Transverse colon (tissue), 4 donors: Measurements from ENCODE around the gene SCARF1. TPM values are rescaled to one million over a fixed set of nuclear protein-coding genes. Genes with fewer than 3 reads are reported as not detected.

Experiments
- DNase-seq: peaks from one replicate; pipeline ENCODE4 v3.0.0-alpha.2; 2019
- H3K27ac ChIP-seq, 4 donors: fragments of 200-600 bp; sonication (generic); 2 replicates each; pipeline ENCODE4 v1.5.1; 2016 to 2018; ENCODE audit warnings: inconsistent platforms in 4 of 4
- H3K27me3 ChIP-seq: fragments of 200-600 bp; sonication (generic); 2 replicates; pipeline ENCODE4 v1.5.1; 2017; ENCODE audit warnings: inconsistent platforms
- H3K36me3 ChIP-seq, 4 donors: fragments of 200-600 bp; sonication (generic); 2 replicates each; pipeline ENCODE4 v1.5.1; 2017 to 2019; ENCODE audit warnings: inconsistent platforms in 4 of 4
- H3K4me1 ChIP-seq, 4 donors: fragments of 200-600 bp; sonication (generic); 2 replicates each; pipeline ENCODE4 v1.5.1; 2017 to 2020; ENCODE audit warnings: inconsistent platforms in 4 of 4
- H3K4me3 ChIP-seq, 4 donors: fragments of 200-600 bp; sonication (generic); 1 replicate in 1 of 4; 2 replicates in 3 of 4; pipeline versions ENCODE4 v1.5.1 to v1.6.1; 2017 to 2019; ENCODE audit warnings: inconsistent platforms in 4 of 4
- H3K9me3 ChIP-seq, 2 donors: fragments of 200-600 bp; sonication (generic); 2 replicates each; pipeline ENCODE4 v1.5.1; 2017 to 2019; ENCODE audit warnings: inconsistent platforms in 2 of 2
- EP300 ChIP-seq: sonication (generic); formaldehyde crosslinking; IDR thresholded peaks from one replicate; pipeline ENCODE4 v1.6.1; 2017; ENCODE audit warnings: antibody characterized with exemption, low read depth
- POLR2A ChIP-seq: fragments of 450-650 bp; IDR thresholded peaks from one replicate; pipeline ENCODE4 v1.6.1; 2016; ENCODE audit warnings: antibody characterized with exemption, mild to moderate bottlenecking, moderate library complexity
- POLR2AphosphoS5 ChIP-seq, 3 donors: sonication (generic); formaldehyde crosslinking; IDR thresholded peaks; one replicate each; pipeline ENCODE4 v1.6.1; 2016; ENCODE audit warnings: antibody characterized with exemption in 3 of 3
- WGBS, 2 donors: methylation state at CpG; one replicate each; pipeline ENCODE4 v1.1.5; 2018; ENCODE audit warnings: low coverage in 1 of 2; 5-methylcytosine and 5-hydroxymethylcytosine counted together
- in situ Hi-C, 4 donors: fragments of 200-750 bp; cut with MboI; loops; one replicate each; pipeline versions ENCODE4 v1.15.0 to v1.15.1; 2017; ENCODE audit warnings: low sequenced_read_pairs in 3 of 4, low pct_ligation_motif_present in 1 of 4, low pct_unique_long_range_greater_than_20kb in 1 of 4
- intact Hi-C: fragments of 100-400 bp; cut with DNase I; formaldehyde crosslinking; loops from one replicate; pipeline ENCODE4 v1.15.1; 2023; ENCODE audit warnings: low total_unique reads
- total RNA-seq, 4 donors: library from RNA; depleted of rRNA; stranded (reverse); fragments of >200 nt; gene quantifications; one replicate each; pipeline ENCODE4 v1.1.0, GENCODE V29; 2016
- TF ChIP-seq, protein P1 (sequence below), 5 experiments: fragments of 200-600 bp in 3 of 5; fragments of 450-650 bp in 2 of 5; sonication (generic) in 3 of 5; IDR thresholded peaks; 1 replicate in 2 of 5; 2 replicates in 3 of 5; pipeline ENCODE4 v1.5.1; 2016 to 2017; ENCODE audit warnings: antibody characterized with exemption in 5 of 5, inconsistent platforms in 3 of 5, mild to moderate bottlenecking in 2 of 5, moderate library complexity in 1 of 5

SCARF1 gene
- total RNA-seq, 4 donors from 2014 or later = 11.2 to 63.2 (median 16.3) TPM

GRCh38 chr17:1643293-1643998 is 2.1 kb downstream of the SCARF1 start:
- DNase-seq = peak; percentile 88
- Histone ChIP-seq H3K36me3 (no peaks in the 10 kb centered on the region), H3K4me1 (peaks cover 13 to 26% (median 22%) of the 10 kb centered on the region in 4 donors), H3K4me3 (peak overlapping the region; percentile 19 to 50 (median 35)), H3K27me3 (no peaks in the 10 kb centered on the region), H3K27ac (peak overlapping the region; percentile 49 to 79 (median 64)), H3K9me3 (no peaks in the 10 kb centered on the region)
- 0% methylated on average over 1 of the region's 90 CpGs; no CpG with 5 or more reads in 1 of the 2 donors for WGBS, 2 donors
- in situ Hi-C loops = no loop called here
- intact Hi-C loops = no loop called here
- TF ChIP-seq EP300 (no peak), POLR2AphosphoS5 (IDR thresholded peaks at IDR 0.05) (peak in 2 of 3 donors; percentile 15 to 50)
- TF ChIP-seq, protein P1, sequence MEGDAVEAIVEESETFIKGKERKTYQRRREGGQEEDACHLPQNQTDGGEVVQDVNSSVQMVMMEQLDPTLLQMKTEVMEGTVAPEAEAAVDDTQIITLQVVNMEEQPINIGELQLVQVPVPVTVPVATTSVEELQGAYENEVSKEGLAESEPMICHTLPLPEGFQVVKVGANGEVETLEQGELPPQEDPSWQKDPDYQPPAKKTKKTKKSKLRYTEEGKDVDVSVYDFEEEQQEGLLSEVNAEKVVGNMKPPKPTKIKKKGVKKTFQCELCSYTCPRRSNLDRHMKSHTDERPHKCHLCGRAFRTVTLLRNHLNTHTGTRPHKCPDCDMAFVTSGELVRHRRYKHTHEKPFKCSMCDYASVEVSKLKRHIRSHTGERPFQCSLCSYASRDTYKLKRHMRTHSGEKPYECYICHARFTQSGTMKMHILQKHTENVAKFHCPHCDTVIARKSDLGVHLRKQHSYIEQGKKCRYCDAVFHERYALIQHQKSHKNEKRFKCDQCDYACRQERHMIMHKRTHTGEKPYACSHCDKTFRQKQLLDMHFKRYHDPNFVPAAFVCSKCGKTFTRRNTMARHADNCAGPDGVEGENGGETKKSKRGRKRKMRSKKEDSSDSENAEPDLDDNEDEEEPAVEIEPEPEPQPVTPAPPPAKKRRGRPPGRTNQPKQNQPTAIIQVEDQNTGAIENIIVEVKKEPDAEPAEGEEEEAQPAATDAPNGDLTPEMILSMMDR (IDR thresholded peaks at IDR 0.05) = peak in 3 of 5 experiments; percentile 27 to 52 (median 41)

DNA sequence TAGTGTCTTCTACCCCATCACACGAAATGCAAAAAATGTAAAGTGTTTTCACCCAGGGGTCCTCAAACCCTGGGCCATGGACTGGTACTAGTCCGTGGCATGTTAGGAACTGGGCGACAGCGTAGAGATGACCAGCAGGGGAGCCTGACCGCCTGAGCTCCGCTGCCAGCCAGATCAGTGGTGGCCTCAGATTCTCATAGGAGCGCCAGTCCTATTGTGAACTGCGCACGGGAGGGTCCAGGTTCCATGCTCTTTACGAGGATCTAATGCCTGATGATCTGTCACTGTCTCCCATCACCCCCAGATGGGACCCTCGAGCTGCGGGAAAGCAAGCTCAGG is 4.5 kb downstream of the SCARF1 start:
- no peak for DNase-seq
- no peak overlapping the region for H3K4me3 ChIP-seq
- H3K27ac ChIP-seq = no peak overlapping the region
- WGBS, 2 donors = 66 to 78% methylated on average over 10 to 12 of the region's 12 CpGs
- no peaks in the 10 kb centered on the region for H3K36me3 ChIP-seq
- TF ChIP-seq POLR2AphosphoS5 (IDR thresholded peaks at IDR 0.05) (no peak), EP300 (no peak), POLR2A (no peak)
- TF ChIP-seq, protein P1 (IDR thresholded peaks at IDR 0.05) = no peak
- H3K9me3 ChIP-seq = no peaks in the 10 kb centered on the region
- H3K27me3 ChIP-seq = no peaks in the 10 kb centered on the region
- peaks cover 0 to 12% (median 8%) of the 10 kb centered on the region in 4 donors for H3K4me1 ChIP-seq
- in situ Hi-C loops (no loop called here), intact Hi-C loops (no loop called here)

- DNase-seq = no peak
- H3K9me3 ChIP-seq = no peaks in the 10 kb centered on the region
- H3K36me3 ChIP-seq = no peaks in the 10 kb centered on the region
- H3K4me1 ChIP-seq = peaks cover 0 to 12% (median 8%) of the 10 kb centered on the region in 4 donors
- in situ Hi-C loops (no loop called here), intact Hi-C loops (no loop called here)
- 73% methylated on average over 20 of the region's 23 CpGs; no CpG with 5 or more reads in 1 of the 2 donors for WGBS, 2 donors
- no peaks in the 10 kb centered on the region for H3K27me3 ChIP-seq
- no peak for TF ChIP-seq POLR2AphosphoS5 (IDR thresholded peaks at IDR 0.05)
- no peak for TF ChIP-seq EP300
- TF ChIP-seq POLR2A = no peak
- TF ChIP-seq, protein P1 (IDR thresholded peaks at IDR 0.05) = no peak
- H3K27ac ChIP-seq = no peak overlapping the region
- H3K4me3 ChIP-seq = no peak overlapping the region
Measured at GRCh38 chr17:1640329-1641064, 5.0 kb downstream of the SCARF1 start.

GRCh38 chr17:1639549-1640180 is 5.9 kb downstream of the SCARF1 start:
- DNase-seq = no peak
- in situ Hi-C loops = loop anchor here in 1 of 4 donors (10.0 kb wide), 1 partner anchor 55 kb away; no protein-coding TSS in a partner anchor

More at GRCh38 chr17:1639549-1640180, 5.9 kb downstream of the SCARF1 start:
- TF ChIP-seq, protein P1 (IDR thresholded peaks at IDR 0.05) = no peak
- no peak for TF ChIP-seq POLR2A
- TF ChIP-seq EP300 = no peak
- no peak for TF ChIP-seq POLR2AphosphoS5 (IDR thresholded peaks at IDR 0.05)
- no peak overlapping the region for H3K4me3 ChIP-seq
- no peaks in the 10 kb centered on the region for H3K36me3 ChIP-seq
- intact Hi-C loops = loop anchor here (10.0 kb wide), 1 partner anchor 365 kb away; the partner anchor contains the start of genes BHLHA9 and TRARG1
- WGBS, 2 donors = 65 to 92% methylated on average over 2 to 11 of the region's 11 CpGs
- no peaks in the 10 kb centered on the region for H3K9me3 ChIP-seq
- H3K27ac ChIP-seq = no peak overlapping the region
- H3K27me3 ChIP-seq = no peaks in the 10 kb centered on the region
- H3K4me1 ChIP-seq = peaks cover 0 to 12% (median 8%) of the 10 kb centered on the region in 4 donors
